ENCODE data around the gene RREB1. TPM values are rescaled to one million over a fixed set of nuclear protein-coding genes. Genes with fewer than 3 reads are reported as not detected.

The RREB1 gene
- total RNA-seq, 1 experiment from 2014 or later = 51.1 TPM

DNA sequence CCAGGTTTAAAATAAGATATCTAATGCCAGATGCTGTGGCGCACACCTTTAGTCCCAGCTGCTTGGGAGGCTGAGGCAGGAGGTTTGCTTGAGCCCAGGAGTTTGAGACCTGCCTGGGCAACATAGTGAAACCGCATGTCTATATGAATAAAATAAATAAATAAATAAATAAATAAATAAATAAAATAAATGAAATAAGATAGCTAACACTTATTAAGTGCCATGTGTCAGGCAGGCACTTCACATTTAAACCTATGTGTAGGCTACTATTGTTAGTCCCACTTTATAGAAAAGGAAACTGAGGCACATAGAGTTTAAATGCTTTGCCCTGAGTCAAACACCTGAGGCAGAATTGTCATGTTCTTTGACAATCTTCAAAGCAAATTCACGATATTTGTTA lies 32.9 kb upstream of the RREB1 start:
- Mint-ChIP-seq H3K4me3 (ENCODE audit: unreplicated experiment) (no peak overlapping the region), H3K27ac (ENCODE audit: unreplicated experiment) (no peak overlapping the region), H3K36me3 (ENCODE audit: insufficient read depth, unreplicated experiment) (no peaks in the 10 kb centered on the region), H3K4me1 (ENCODE audit: low read depth, unreplicated experiment) (no peaks in the 10 kb centered on the region), H3K9me3 (ENCODE audit: unreplicated experiment) (no peaks in the 10 kb centered on the region), H3K27me3 (ENCODE audit: insufficient read depth, unreplicated experiment) (no peaks in the 10 kb centered on the region)
- ChIA-PET POLR2A (no interaction called here), CTCF (no interaction called here)
- no peak for DNase-seq
- no TSS peak for BruUV-seq (replicated peaks)
- no peaks in the 10 kb centered on the region for H3K27me3 ChIP-seq (replicated peaks; ENCODE audit: control insufficient read depth, insufficient read depth, low read length)
- H3K4me1 ChIP-seq = no peaks in the 10 kb centered on the region
- H3K9me3 ChIP-seq = no peaks in the 10 kb centered on the region
- intact Hi-C loops (cut with micrococcal nuclease; ENCODE audit: unreplicated experiment) = no loop called here
- H3K4me3 ChIP-seq (ENCODE audit: low read depth, low read length) = no peak overlapping the region
- no peak for TF ChIP-seq CTCF (IDR thresholded peaks at IDR 0.05; ENCODE audit: insufficient read depth in 1 of 2, low read depth in 1 of 2, low read length in 1 of 2, severe bottlenecking in 1 of 2, unreplicated experiment in 1 of 2)
- no peaks in the 10 kb centered on the region for H3K36me3 ChIP-seq (ENCODE audit: control insufficient read depth, insufficient read depth, low read length)

- Histone ChIP-seq H3K36me3 (ENCODE audit: control insufficient read depth, insufficient read depth, low read length) (no peaks in the 10 kb centered on the region), H3K27me3 (replicated peaks; ENCODE audit: control insufficient read depth, insufficient read depth, low read length) (no peaks in the 10 kb centered on the region), H3K4me1 (no peaks in the 10 kb centered on the region), H3K4me3 (ENCODE audit: low read depth, low read length) (no peak overlapping the region), H3K9me3 (no peaks in the 10 kb centered on the region)
- ChIA-PET CTCF (no interaction called here), POLR2A (no interaction called here)
- H3K27ac Mint-ChIP-seq (ENCODE audit: unreplicated experiment) = no peak overlapping the region
- H3K9me3 Mint-ChIP-seq (ENCODE audit: unreplicated experiment) = no peaks in the 10 kb centered on the region
- H3K36me3 Mint-ChIP-seq (ENCODE audit: insufficient read depth, unreplicated experiment) = no peaks in the 10 kb centered on the region
- no peak for TF ChIP-seq CTCF (IDR thresholded peaks at IDR 0.05; ENCODE audit: insufficient read depth in 1 of 2, low read depth in 1 of 2, low read length in 1 of 2, severe bottlenecking in 1 of 2, unreplicated experiment in 1 of 2)
- no peak for DNase-seq
- H3K4me3 Mint-ChIP-seq (ENCODE audit: unreplicated experiment) = no peak overlapping the region
- BruUV-seq (replicated peaks) = no TSS peak
- intact Hi-C loops (cut with micrococcal nuclease; ENCODE audit: unreplicated experiment) = no loop called here
- H3K27me3 Mint-ChIP-seq (ENCODE audit: insufficient read depth, unreplicated experiment) = no peaks in the 10 kb centered on the region
- H3K4me1 Mint-ChIP-seq (ENCODE audit: low read depth, unreplicated experiment) = no peaks in the 10 kb centered on the region
These were observed 32.3 kb upstream of the RREB1 start for GRCh38 chr6:7075341-7076000.

- no peaks in the 10 kb centered on the region for H3K27me3 ChIP-seq (replicated peaks; ENCODE audit: control insufficient read depth, insufficient read depth, low read length)
- no peaks in the 10 kb centered on the region for H3K4me1 ChIP-seq
- no peak for TF ChIP-seq CTCF (IDR thresholded peaks at IDR 0.05; ENCODE audit: insufficient read depth in 1 of 2, low read depth in 1 of 2, low read length in 1 of 2, severe bottlenecking in 1 of 2, unreplicated experiment in 1 of 2)
- Mint-ChIP-seq H3K4me1 (ENCODE audit: low read depth, unreplicated experiment) (no peaks in the 10 kb centered on the region), H3K4me3 (ENCODE audit: unreplicated experiment) (no peak overlapping the region), H3K27me3 (ENCODE audit: insufficient read depth, unreplicated experiment) (no peaks in the 10 kb centered on the region), H3K27ac (ENCODE audit: unreplicated experiment) (no peak overlapping the region), H3K36me3 (ENCODE audit: insufficient read depth, unreplicated experiment) (no peaks in the 10 kb centered on the region), H3K9me3 (ENCODE audit: unreplicated experiment) (no peaks in the 10 kb centered on the region)
- intact Hi-C loops (cut with micrococcal nuclease; ENCODE audit: unreplicated experiment) = no loop called here
- H3K4me3 ChIP-seq (ENCODE audit: low read depth, low read length) = no peak overlapping the region
- POLR2A ChIA-PET = no interaction called here
- no TSS peak for BruUV-seq (replicated peaks)
- no peaks in the 10 kb centered on the region for H3K9me3 ChIP-seq
- CTCF ChIA-PET = interaction anchor here (0.6 kb wide), 1 partner anchor 123 kb away, joined by 3 read pairs; no protein-coding TSS in a partner anchor
- no peak for DNase-seq
- no peaks in the 10 kb centered on the region for H3K36me3 ChIP-seq (ENCODE audit: control insufficient read depth, insufficient read depth, low read length)
These were observed 29.9 kb upstream of the RREB1 start for GRCh38 chr6:7077856-7078255.

Measured in Caco-2 (cell line).